NCI-H82 (cell line): ENCODE measurements around the gene RPA1.
"Not testable (repeated sequence)": the region's sequence is repeated elsewhere in the genome, so short reads cannot be mapped to it uniquely, and the experiment has no call there.

Source experiments
- DNase-seq: peaks from one replicate; lab custom pipeline; 2025; lab: John Stamatoyannopoulos, UW

The RPA1 gene

GRCh38 chr17:1829592-1830257 is at the start of gene RPA1, which contains the start of gene SMYD4:
Gene RPA1 (plus strand): TSS chr17:1830005. CDS start chr17:1830094, 89 bp downstream.
Gene SMYD4 (minus strand): TSS chr17:1829902. CDS start chr17:1827994, 1,908 bp downstream.
- DNase-seq = peak; percentile 94

- DNase-seq = no peak
Observed at GRCh38 chr17:1782171-1782567, 47.6 kb upstream of the RPA1 start.

GRCh38 chr17:1783271-1783670 is 46.5 kb upstream of the RPA1 start:
- DNase-seq = no peak

- peak; percentile 72 for DNase-seq
Observed at GRCh38 chr17:1783834-1784611, 45.8 kb upstream of the RPA1 start.

- no peak for DNase-seq
Observed at GRCh38 chr17:1785930-1786329, 43.9 kb upstream of the RPA1 start.

GRCh38 chr17:1786708-1787107 is 43.1 kb upstream of the RPA1 start:
- no peak for DNase-seq

- no peak for DNase-seq
Observed at GRCh38 chr17:1787301-1787902, 42.4 kb upstream of the RPA1 start.

- DNase-seq = no peak
Observed at GRCh38 chr17:1789936-1790335, 39.9 kb upstream of the RPA1 start.

- no peak for DNase-seq
Observed at GRCh38 chr17:1792495-1793446, 37.0 kb upstream of the RPA1 start.

GRCh38 chr17:1793447-1793806 is 36.4 kb upstream of the RPA1 start:
- peak; percentile 62 for DNase-seq

GRCh38 chr17:1796800-1797199 is 33.0 kb upstream of the RPA1 start:
- no peak for DNase-seq

GRCh38 chr17:1797323-1797722 is 32.5 kb upstream of the RPA1 start:
- no peak for DNase-seq

- DNase-seq = not testable (repeated sequence)
Observed at GRCh38 chr17:1797846-1798245, 32.0 kb upstream of the RPA1 start.

GRCh38 chr17:1800240-1800639 is 29.6 kb upstream of the RPA1 start:
- no peak for DNase-seq

GRCh38 chr17:1800712-1801111 is 29.1 kb upstream of the RPA1 start:
- DNase-seq = no peak

- DNase-seq = no peak
Observed at GRCh38 chr17:1802429-1802828, 27.4 kb upstream of the RPA1 start.

- DNase-seq = no peak
Observed at GRCh38 chr17:1803280-1803679, 26.5 kb upstream of the RPA1 start.

GRCh38 chr17:1807890-1808289 is 21.9 kb upstream of the RPA1 start:
- DNase-seq = no peak

- peak; percentile 57 for DNase-seq
Observed at GRCh38 chr17:1808644-1809043, 21.2 kb upstream of the RPA1 start.

- not testable (repeated sequence) for DNase-seq
Observed at GRCh38 chr17:1809815-1810214, 20.0 kb upstream of the RPA1 start.

- no peak for DNase-seq
Observed at GRCh38 chr17:1810450-1811103, 19.2 kb upstream of the RPA1 start.
